Measurements from ENCODE around the gene IFNA17. TPM values are rescaled to one million over a fixed set of nuclear protein-coding genes. Genes with fewer than 3 reads are reported as not detected.
A peak's percentile ranks its signal among the peaks of the same experiment; 100 is the strongest.

The IFNA17 gene
- total RNA-seq: not detected
- polyA plus RNA-seq: not detected
- 0 reads per million in 6 experiments for total RNA-seq

GRCh38 chr9:21228122-21228521 lies at the start of gene IFNA17:
Gene IFNA17, minus strand, starts transcription at chr9:21228222. Its CDS starts 49 bp downstream, at chr9:21228173.
- Mint-ChIP-seq H3K36me3 (no peaks in the 10 kb centered on the region), H3K4me3 (no peak within 1 kb of the TSS), H3K27ac (no peak within 1 kb of the TSS), H3K9me3 (peaks cover 0 to 3% (median 0%) of the 10 kb centered on the region in 9 donors), H3K27me3 (peaks cover 0 to 8% (median 4%) of the 10 kb centered on the region in 5 donors), H3K4me1 (peaks cover 0 to 2% (median 0%) of the 10 kb centered on the region in 4 donors)
- DNase-seq (no peak), ATAC-seq (no peak)
- POLR2A ChIA-PET: no interaction called here

- peak overlapping the region in 1 of 10 donors; percentile 54 for H3K27ac Mint-ChIP-seq
- H3K9me3 Mint-ChIP-seq: peaks cover 0 to 26% (median 2%) of the 10 kb centered on the region in 9 donors
- H3K27me3 Mint-ChIP-seq: peaks cover 6 to 14% (median 12%) of the 10 kb centered on the region in 5 donors
- POLR2A ChIA-PET: no interaction called here
- no peak for ATAC-seq
- DNase-seq: no peak
- no peak overlapping the region for H3K4me3 Mint-ChIP-seq
- peaks cover 0 to 9% (median 1%) of the 10 kb centered on the region in 4 donors for H3K4me1 Mint-ChIP-seq
- H3K36me3 Mint-ChIP-seq: peaks cover 0 to 2% (median 0%) of the 10 kb centered on the region in 3 donors
Observed at GRCh38 chr9:21268347-21268657, 40.3 kb upstream of the IFNA17 start.

DNA sequence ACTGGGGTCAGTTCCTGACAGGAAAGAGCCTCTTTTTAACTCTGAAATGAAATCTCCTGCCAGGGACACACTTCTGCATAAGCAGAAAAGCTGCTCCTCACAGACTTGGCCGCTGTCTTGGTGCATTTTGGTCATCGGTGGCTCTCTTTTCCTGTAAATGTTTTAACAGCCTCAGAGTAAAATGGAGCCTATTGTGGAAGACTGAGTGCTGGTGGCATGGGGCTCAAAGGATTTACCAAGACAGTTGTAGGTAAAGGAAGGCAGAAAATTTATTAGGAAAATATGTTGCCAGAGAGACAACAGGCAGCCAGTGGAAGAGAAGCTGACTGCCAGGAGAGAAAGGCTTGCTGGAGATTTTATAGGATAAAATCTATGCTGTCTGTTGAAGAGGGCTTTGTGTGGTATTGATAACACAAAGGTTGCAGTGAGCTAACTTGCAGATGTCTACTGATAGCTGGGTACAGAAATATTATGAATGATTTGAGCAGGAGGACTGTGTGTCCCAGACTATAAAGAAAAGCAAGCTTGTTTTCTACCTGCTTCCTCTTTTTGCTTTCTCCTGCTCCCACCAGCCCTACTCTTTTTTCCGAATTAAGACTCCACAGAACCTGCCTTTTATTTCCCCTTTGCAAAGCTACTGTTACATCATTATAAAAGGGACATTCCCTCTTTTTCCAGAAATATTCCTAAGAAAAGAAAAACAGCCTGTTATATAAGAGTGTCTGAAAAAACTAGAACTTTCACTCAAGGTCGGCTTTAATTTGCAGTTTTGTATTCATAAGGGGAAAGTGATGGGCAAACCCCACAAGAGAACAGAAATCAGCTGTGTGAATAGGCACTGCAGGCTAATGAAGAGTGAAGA lies 39.7 kb upstream of the IFNA17 start:
- POLR2A ChIA-PET: no interaction called here
- Mint-ChIP-seq H3K4me3 (no peak overlapping the region), H3K27me3 (peaks cover 2 to 12% (median 9%) of the 10 kb centered on the region in 5 donors), H3K4me1 (peaks cover 0 to 9% (median 1%) of the 10 kb centered on the region in 4 donors), H3K9me3 (peaks cover 0 to 20% (median 2%) of the 10 kb centered on the region in 9 donors), H3K27ac (peak overlapping the region in 1 of 10 donors; percentile 54), H3K36me3 (no peaks in the 10 kb centered on the region)
- no peak for DNase-seq
- no peak for ATAC-seq

GRCh38 chr9:21266733-21267484 lies 38.9 kb upstream of the IFNA17 start:
- H3K4me1 Mint-ChIP-seq: peaks cover 0 to 9% (median 1%) of the 10 kb centered on the region in 4 donors
- H3K9me3 Mint-ChIP-seq: peaks cover 0 to 13% (median 2%) of the 10 kb centered on the region in 9 donors
- ATAC-seq: no peak
- DNase-seq: no peak
- H3K4me3 Mint-ChIP-seq: no peak overlapping the region
- POLR2A ChIA-PET: no interaction called here
- no peak overlapping the region for H3K27ac Mint-ChIP-seq
- H3K36me3 Mint-ChIP-seq: no peaks in the 10 kb centered on the region
- H3K27me3 Mint-ChIP-seq: peaks cover 2 to 12% (median 7%) of the 10 kb centered on the region in 5 donors

DNA sequence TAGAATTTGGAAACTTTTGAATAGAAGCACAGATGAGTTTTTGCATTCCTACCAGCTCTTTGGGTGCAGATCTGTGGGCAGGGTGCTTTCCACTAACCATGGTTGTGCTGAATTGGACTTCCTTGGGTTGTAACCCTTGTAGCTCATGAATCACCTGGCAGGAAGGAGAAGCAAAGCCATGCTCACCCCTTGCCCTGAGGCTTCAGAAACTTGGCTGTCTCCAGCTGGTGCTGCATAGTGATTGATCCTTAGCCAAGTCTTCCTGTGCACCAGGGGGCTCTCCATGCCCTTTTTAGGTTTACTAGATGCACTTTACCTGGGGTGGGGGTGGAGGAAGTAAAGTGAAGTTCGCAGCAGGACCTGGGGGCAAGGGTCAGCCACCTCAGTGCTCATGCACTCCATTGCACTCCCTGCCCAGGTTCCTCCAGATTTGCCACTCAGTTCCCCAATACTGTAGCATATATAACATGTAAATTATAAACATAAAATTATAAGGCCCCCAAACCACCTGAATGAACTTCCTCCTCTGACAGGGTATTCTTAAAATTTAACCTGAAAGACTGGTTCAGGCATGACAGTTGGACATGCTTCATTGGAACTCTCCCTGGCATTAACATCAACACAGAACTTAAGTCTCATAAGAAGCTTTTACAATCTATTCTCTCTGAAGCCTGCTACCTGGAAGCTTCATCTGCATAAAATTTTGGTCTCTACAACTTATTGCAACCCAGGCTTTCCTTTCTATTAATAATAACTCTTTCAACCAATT lies 37.6 kb upstream of the IFNA17 start:
- H3K27ac Mint-ChIP-seq: no peak overlapping the region
- no peak for ATAC-seq
- peaks cover 0 to 8% (median 7%) of the 10 kb centered on the region in 5 donors for H3K27me3 Mint-ChIP-seq
- no peak for DNase-seq
- peaks cover 0 to 3% (median 0%) of the 10 kb centered on the region in 9 donors for H3K9me3 Mint-ChIP-seq
- H3K36me3 Mint-ChIP-seq: no peaks in the 10 kb centered on the region
- POLR2A ChIA-PET: no interaction called here
- H3K4me1 Mint-ChIP-seq: peaks cover 0 to 9% (median 1%) of the 10 kb centered on the region in 4 donors
- no peak overlapping the region for H3K4me3 Mint-ChIP-seq

DNA sequence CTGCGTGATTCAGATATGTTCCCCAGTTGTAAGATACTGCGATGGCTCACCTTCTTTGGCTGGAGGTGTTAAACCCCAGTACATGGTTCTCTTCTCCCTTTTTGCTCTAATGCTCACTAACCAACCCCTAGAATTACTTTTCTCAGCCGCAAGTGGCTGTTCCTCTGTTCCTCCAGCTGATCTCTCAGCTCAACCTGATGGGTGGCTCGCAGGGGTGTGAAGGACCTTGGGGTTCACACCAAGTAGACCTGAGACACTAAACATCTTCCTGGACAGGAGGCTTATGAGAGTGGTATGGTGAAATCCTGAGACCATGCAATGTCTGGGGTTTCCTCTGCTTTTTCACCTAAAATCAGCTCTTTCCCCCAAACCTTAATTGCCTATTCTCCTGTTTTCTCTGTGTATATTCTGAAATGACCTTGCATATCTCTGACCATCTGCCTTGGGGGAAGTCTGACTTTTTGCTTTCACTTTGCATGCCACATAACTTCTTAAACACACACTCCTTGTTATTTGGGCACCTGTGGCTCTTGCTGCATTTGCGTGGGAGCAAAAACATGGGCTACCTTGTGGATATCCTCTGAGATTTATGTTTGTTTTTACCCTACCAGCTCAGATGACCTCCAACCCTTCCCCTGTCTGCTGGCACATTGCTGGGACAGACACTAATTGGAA lies 27.7 kb upstream of the IFNA17 start:
- DNase-seq (no peak), ATAC-seq (no peak)
- Mint-ChIP-seq H3K36me3 (no peaks in the 10 kb centered on the region), H3K4me3 (no peak overlapping the region), H3K4me1 (peaks cover 6 to 8% (median 7%) of the 10 kb centered on the region in 4 donors), H3K9me3 (no peaks in the 10 kb centered on the region), H3K27ac (peak overlapping the region in 1 of 10 donors; percentile 9), H3K27me3 (peaks cover 0 to 11% (median 3%) of the 10 kb centered on the region in 5 donors)
- POLR2A ChIA-PET: no interaction called here

- Mint-ChIP-seq H3K27me3 (peaks cover 0 to 11% (median 6%) of the 10 kb centered on the region in 5 donors), H3K4me1 (peaks cover 6 to 8% (median 7%) of the 10 kb centered on the region in 4 donors), H3K9me3 (no peaks in the 10 kb centered on the region), H3K27ac (peak overlapping the region in 2 of 10 donors; percentile 46 to 87), H3K4me3 (peak overlapping the region in 5 of 10 donors; percentile 1 to 67 (median 24)), H3K36me3 (no peaks in the 10 kb centered on the region)
- POLR2A ChIA-PET: interaction anchor here (0.6 kb wide), 1 partner anchor 306 kb away, joined by 3 read pairs; no protein-coding TSS in a partner anchor
- DNase-seq (peak in 3 of 10 donors; percentile 3 to 29 (median 18)), ATAC-seq (peak; percentile 72 to 79)
Observed at GRCh38 chr9:21252721-21253547, 24.9 kb upstream of the IFNA17 start.

- H3K4me3 Mint-ChIP-seq: no peak overlapping the region
- no peaks in the 10 kb centered on the region for H3K36me3 Mint-ChIP-seq
- POLR2A ChIA-PET: no interaction called here
- H3K27me3 Mint-ChIP-seq: peaks cover 0 to 11% (median 4%) of the 10 kb centered on the region in 5 donors
- H3K27ac Mint-ChIP-seq: no peak overlapping the region
- ATAC-seq (no peak), DNase-seq (no peak)
- H3K4me1 Mint-ChIP-seq: peaks cover 6 to 8% (median 7%) of the 10 kb centered on the region in 4 donors
- H3K9me3 Mint-ChIP-seq: no peaks in the 10 kb centered on the region
Observed at GRCh38 chr9:21251638-21252037, 23.6 kb upstream of the IFNA17 start.

- Mint-ChIP-seq H3K27ac (no peak overlapping the region), H3K36me3 (no peaks in the 10 kb centered on the region), H3K9me3 (no peaks in the 10 kb centered on the region), H3K4me3 (no peak overlapping the region), H3K27me3 (peaks cover 0 to 11% (median 4%) of the 10 kb centered on the region in 5 donors), H3K4me1 (peaks cover 6 to 8% (median 7%) of the 10 kb centered on the region in 4 donors)
- DNase-seq (no peak), ATAC-seq (no peak)
- POLR2A ChIA-PET: no interaction called here
Observed at GRCh38 chr9:21251190-21251589, 23.2 kb upstream of the IFNA17 start.

GRCh38 chr9:21244836-21245235 lies 16.8 kb upstream of the IFNA17 start:
- H3K9me3 Mint-ChIP-seq: no peaks in the 10 kb centered on the region
- H3K4me3 Mint-ChIP-seq: no peak overlapping the region
- POLR2A ChIA-PET: no interaction called here
- no peak overlapping the region for H3K27ac Mint-ChIP-seq
- DNase-seq (no peak), ATAC-seq (no peak)
- no peaks in the 10 kb centered on the region for H3K4me1 Mint-ChIP-seq
- H3K27me3 Mint-ChIP-seq: peaks cover 2 to 20% (median 8%) of the 10 kb centered on the region in 5 donors
- peaks cover 0 to 1% (median 0%) of the 10 kb centered on the region in 3 donors for H3K36me3 Mint-ChIP-seq

GRCh38 chr9:21239911-21240310 lies 11.9 kb upstream of the IFNA17 start, which contains the start of gene IFNA14:
Gene IFNA14, minus strand, starts transcription at chr9:21240005. Its CDS starts 70 bp downstream, at chr9:21239935.
- POLR2A ChIA-PET: no interaction called here
- Mint-ChIP-seq H3K27ac (no peak within 1 kb of the TSS), H3K27me3 (peaks cover 5 to 20% (median 8%) of the 10 kb centered on the region in 5 donors), H3K4me3 (no peak within 1 kb of the TSS), H3K36me3 (no peaks in the 10 kb centered on the region), H3K4me1 (peaks cover 3 to 13% (median 9%) of the 10 kb centered on the region in 4 donors), H3K9me3 (no peaks in the 10 kb centered on the region)
- ATAC-seq: no peak
- no peak for DNase-seq

Measured in naive thymus-derived CD8-positive, alpha-beta T cell (primary cell).